ENCODE results near the gene GGT6.

The GGT6 gene

GRCh38 chr17:4539025-4539424 is 21.4 kb downstream of the GGT6 start:
- DNase-seq (ENCODE audit: low read depth in 2 of 2), result no peak

GRCh38 chr17:4538236-4539002 is 22.0 kb downstream of the GGT6 start:
- DNase-seq (ENCODE audit: low read depth in 2 of 2), result no peak

- no peak for DNase-seq (ENCODE audit: low read depth in 2 of 2)
Measured at GRCh38 chr17:4537451-4538235, 22.7 kb downstream of the GGT6 start.

GRCh38 chr17:4536742-4537411 is 23.5 kb downstream of the GGT6 start:
- DNase-seq (ENCODE audit: low read depth in 2 of 2), result no peak

GRCh38 chr17:4536259-4536741 is 24.1 kb downstream of the GGT6 start:
- no peak for DNase-seq (ENCODE audit: low read depth in 2 of 2)

GRCh38 chr17:4535667-4536258 is 24.6 kb downstream of the GGT6 start:
- DNase-seq (ENCODE audit: low read depth in 2 of 2), result no peak

- DNase-seq (ENCODE audit: low read depth in 2 of 2), result no peak
Measured at GRCh38 chr17:4534928-4535666, 25.3 kb downstream of the GGT6 start.

- DNase-seq (ENCODE audit: low read depth in 2 of 2), result no peak
Measured at GRCh38 chr17:4534515-4534914, 25.9 kb downstream of the GGT6 start.

- no peak for DNase-seq (ENCODE audit: low read depth in 2 of 2)
Measured at GRCh38 chr17:4533523-4534504, 26.6 kb downstream of the GGT6 start.

GRCh38 chr17:4532860-4533522 is 27.4 kb downstream of the GGT6 start:
- no peak for DNase-seq (ENCODE audit: low read depth in 2 of 2)

- DNase-seq (ENCODE audit: low read depth in 2 of 2), result no peak
Measured at GRCh38 chr17:4531988-4532736, 28.2 kb downstream of the GGT6 start.

GRCh38 chr17:4530799-4531730 is 29.3 kb downstream of the GGT6 start:
- DNase-seq (ENCODE audit: low read depth in 2 of 2), result no peak

- no peak for DNase-seq (ENCODE audit: low read depth in 2 of 2)
Measured at GRCh38 chr17:4529533-4530152, 30.7 kb downstream of the GGT6 start.

GRCh38 chr17:4527566-4528125 is 32.7 kb downstream of the GGT6 start:
- DNase-seq (ENCODE audit: low read depth in 2 of 2), result no peak

GRCh38 chr17:4527134-4527533 is 33.2 kb downstream of the GGT6 start:
- no peak for DNase-seq (ENCODE audit: low read depth in 2 of 2)

GRCh38 chr17:4525691-4526397 is 34.5 kb downstream of the GGT6 start:
- no peak for DNase-seq (ENCODE audit: low read depth in 2 of 2)

All from fibroblast of skin of left quadriceps (primary cell).